ENCODE data around the gene UBASH3B. TPM values are rescaled to one million over a fixed set of nuclear protein-coding genes. Genes with fewer than 3 reads are reported as not detected.

Gene UBASH3B
- total RNA-seq, 1 experiment from 2014 or later: 8.0 TPM

DNA sequence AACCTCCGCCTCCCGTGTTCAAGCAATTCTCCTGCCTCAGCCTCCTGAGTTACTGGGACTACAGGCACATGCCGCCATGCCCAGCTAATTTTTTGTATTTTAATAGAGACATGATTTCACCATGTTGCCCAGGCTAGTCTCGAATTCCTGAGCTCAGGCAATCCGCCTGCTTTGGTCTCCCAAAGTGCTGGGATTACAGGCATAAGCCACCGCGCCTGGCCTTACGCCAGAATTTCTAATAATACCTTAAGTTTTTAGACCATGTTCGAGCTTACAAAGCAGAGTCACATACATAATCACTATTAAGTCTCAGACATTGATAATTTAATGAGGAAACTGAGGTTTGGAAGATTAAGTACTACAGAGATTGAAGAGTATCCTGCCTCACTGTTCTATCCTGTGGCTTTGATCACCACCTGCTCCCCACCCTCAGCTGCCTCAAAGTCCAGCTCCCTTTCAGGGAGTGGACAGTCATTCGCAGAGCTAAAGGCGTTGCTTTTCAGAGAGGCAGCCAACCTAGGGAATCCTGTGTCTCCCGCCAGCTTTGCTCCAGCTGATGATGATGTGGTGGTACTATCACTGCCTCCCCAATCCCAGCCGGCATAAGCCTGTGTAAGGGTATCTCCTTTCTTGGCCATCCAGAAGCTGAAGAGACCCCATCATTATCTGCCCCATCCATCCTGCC lies 7.7 kb downstream of the UBASH3B start:
- no peak overlapping the region for H4K91ac ChIP-seq (ENCODE audit: insufficient read length, low read depth, low read length)
- H3K23me2 ChIP-seq (ENCODE audit: insufficient read length, low read depth, low read length, poor library complexity, severe bottlenecking): no peaks in the 10 kb centered on the region
- H4K5ac ChIP-seq (ENCODE audit: insufficient read length, low read depth, low read length): no peak overlapping the region
- no peak overlapping the region for H3K23ac ChIP-seq (ENCODE audit: insufficient read length, low read depth, low read length)
- no peak overlapping the region for H2AFZ ChIP-seq (ENCODE audit: low read length)
- H3K79me2 ChIP-seq (ENCODE audit: insufficient read depth, low read length): no peaks in the 10 kb centered on the region
- no peak overlapping the region for H3T11ph ChIP-seq (ENCODE audit: low read length)
- no peak for TF ChIP-seq CTCF (conservative IDR thresholded peaks at IDR 0.05)
- no peak overlapping the region for H3K9ac ChIP-seq (ENCODE audit: extremely low read depth, insufficient read length, low read length)
- no peak overlapping the region for H3K4me2 ChIP-seq (ENCODE audit: insufficient read depth, insufficient read length, low read length)
- no peak overlapping the region for H3K56ac ChIP-seq (ENCODE audit: insufficient read length, low read depth, low read length)
- no peak overlapping the region for H4K8ac ChIP-seq (replicated peaks; ENCODE audit: insufficient read length, low read depth, low read length)
- Mint-ChIP-seq H3K36me3 (ENCODE audit: insufficient read depth in 1 of 3, low read depth in 3 of 3) (peaks cover 0 to 5% (median 2%) of the 10 kb centered on the region in 3 experiments; a peak in 3 of 7 replicates), H3K27ac (no peak overlapping the region), H3K4me1 (peaks cover 7 to 14% of the 10 kb centered on the region in 2 experiments), H3K4me3 (no peak overlapping the region), H3K9me3 (peaks cover 0 to 4% of the 10 kb centered on the region in 2 experiments; a peak in 2 of 5 replicates), H3K27me3 (ENCODE audit: low read depth) (peaks cover 2% of the 10 kb centered on the region; the same call in 1 of the 2 replicates)
- no peak overlapping the region for H2BK20ac ChIP-seq (ENCODE audit: low read depth, low read length, poor library complexity, severe bottlenecking)
- H2AK5ac ChIP-seq (ENCODE audit: insufficient read length, low read length): no peak overlapping the region
- H2BK5ac ChIP-seq (ENCODE audit: insufficient read length, low read length): no peak overlapping the region
- H4K20me1 ChIP-seq (ENCODE audit: control insufficient read depth, insufficient read depth, insufficient read length): no peaks in the 10 kb centered on the region
- DNase-seq: no peak
- H3K4ac ChIP-seq (ENCODE audit: low read depth, low read length): no peak overlapping the region
- H3K27me3 ChIP-seq (ENCODE audit: insufficient read depth, low read length): no peaks in the 10 kb centered on the region
- no peaks in the 10 kb centered on the region for H3K4me1 ChIP-seq (ENCODE audit: insufficient read depth, low read length)
- no peak overlapping the region for H2BK12ac ChIP-seq (ENCODE audit: insufficient read length, low read depth, low read length)
- H3K14ac ChIP-seq (ENCODE audit: insufficient read depth, low read length): no peak overlapping the region
- H3K79me1 ChIP-seq (ENCODE audit: insufficient read depth, low read depth, low read length, poor library complexity, severe bottlenecking): no peaks in the 10 kb centered on the region
- H3K18ac ChIP-seq (ENCODE audit: insufficient read length, low read depth, low read length): no peak overlapping the region
- no peak overlapping the region for H2BK15ac ChIP-seq (ENCODE audit: low read depth, low read length)
- H3K27ac ChIP-seq (ENCODE audit: insufficient read length, low read depth, low read length): no peak overlapping the region
- no CpG with 5 or more reads among the region's 13 CpGs for WGBS (ENCODE audit: extremely low coverage, insufficient read length, low lambda C conversion rate)
- H3K9me3 ChIP-seq (ENCODE audit: control insufficient read depth, low read depth, low read length): no peaks in the 10 kb centered on the region
- H2BK120ac ChIP-seq (ENCODE audit: low read depth, low read length, poor library complexity, severe bottlenecking): no peak overlapping the region
